Erythroblast (primary cell): Measurements from ENCODE around the gene HEATR5B.
"Not testable (repeated sequence)": the region's sequence is repeated elsewhere in the genome, so short reads cannot be mapped to it uniquely, and the experiment has no call there.

Source experiments
- DNase-seq, 2 experiments: peaks; one replicate each; lab custom pipeline; 2025; lab: John Stamatoyannopoulos, UW
- GATA1 ChIP-seq: IDR thresholded peaks from 2 replicates; pipeline ENCODE4 v1.6.1; 2011; ENCODE audit warnings: low read depth, mild to moderate bottlenecking, control low read depth, low read length, moderate library complexity
- POLR2A ChIP-seq: IDR thresholded peaks from 2 replicates; pipeline ENCODE4 v1.6.1; 2011; ENCODE audit warnings: mild to moderate bottlenecking, low read length

The HEATR5B gene

DNA sequence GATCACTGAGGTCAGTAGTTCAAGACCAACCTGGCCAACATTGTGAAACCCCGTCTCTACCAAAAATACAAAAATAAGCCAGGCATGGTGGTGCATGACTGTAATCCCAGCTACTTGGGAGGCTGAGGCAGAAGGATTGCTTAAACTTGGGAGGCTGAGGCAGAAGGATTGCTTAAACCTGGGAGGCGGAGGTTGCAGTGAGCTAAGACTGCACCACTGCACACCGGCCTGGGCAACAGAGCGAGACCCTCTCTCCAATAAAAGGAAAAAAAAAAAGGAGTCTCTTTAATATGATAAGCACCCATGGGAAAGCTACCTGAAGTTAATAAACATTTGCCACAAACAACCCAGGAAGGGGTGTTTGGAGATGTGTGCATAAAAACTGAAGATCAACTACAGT, 120.4 kb downstream of the HEATR5B start:
- DNase-seq: no peak
- no peak for TF ChIP-seq POLR2A
- TF ChIP-seq GATA1: no peak

DNA sequence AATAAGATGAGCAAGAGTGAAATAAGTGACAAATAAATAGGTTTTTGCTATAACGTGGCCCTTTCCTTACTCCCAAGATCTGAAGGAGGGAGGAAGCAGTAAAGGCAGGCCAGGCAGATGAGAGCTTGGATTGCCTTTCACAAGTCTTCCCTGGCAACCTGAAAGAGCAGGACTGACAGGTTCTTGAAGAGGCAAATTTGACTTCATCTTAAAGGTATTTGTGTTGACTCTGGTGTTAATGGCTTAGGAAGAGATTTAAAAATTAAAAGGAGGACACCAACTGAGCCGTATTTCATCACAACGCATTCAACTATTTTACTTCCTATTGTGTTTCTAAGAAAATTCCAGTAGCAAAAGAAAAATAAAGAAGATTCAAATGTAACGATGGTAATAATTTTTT, 121.1 kb downstream of the HEATR5B start:
- no peak for DNase-seq

DNA sequence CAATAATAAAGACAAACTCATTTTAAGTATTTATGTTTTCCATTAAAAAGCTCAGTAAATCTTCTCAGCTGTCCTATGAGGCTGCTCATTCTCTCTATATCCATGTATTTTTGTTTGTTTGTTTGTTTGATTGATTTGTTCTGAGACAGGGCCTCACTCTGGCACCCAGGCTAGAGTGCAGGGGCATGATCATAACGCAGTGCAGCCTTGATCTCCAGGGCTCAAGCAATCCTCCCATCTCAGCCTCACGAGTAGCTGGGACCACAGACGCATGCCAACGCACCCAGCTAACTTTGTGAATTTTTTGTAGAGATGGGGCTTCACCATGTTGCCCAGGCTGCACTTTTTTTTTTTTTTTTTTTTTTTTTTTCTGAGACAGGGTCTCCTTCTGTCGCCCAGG, 123.4 kb downstream of the HEATR5B start:
- no peak for TF ChIP-seq POLR2A
- no peak for TF ChIP-seq GATA1
- DNase-seq: no peak

More for the DNA sequence above, 121.1 kb downstream of the HEATR5B start:
- TF ChIP-seq POLR2A (no peak), GATA1 (no peak)

DNA sequence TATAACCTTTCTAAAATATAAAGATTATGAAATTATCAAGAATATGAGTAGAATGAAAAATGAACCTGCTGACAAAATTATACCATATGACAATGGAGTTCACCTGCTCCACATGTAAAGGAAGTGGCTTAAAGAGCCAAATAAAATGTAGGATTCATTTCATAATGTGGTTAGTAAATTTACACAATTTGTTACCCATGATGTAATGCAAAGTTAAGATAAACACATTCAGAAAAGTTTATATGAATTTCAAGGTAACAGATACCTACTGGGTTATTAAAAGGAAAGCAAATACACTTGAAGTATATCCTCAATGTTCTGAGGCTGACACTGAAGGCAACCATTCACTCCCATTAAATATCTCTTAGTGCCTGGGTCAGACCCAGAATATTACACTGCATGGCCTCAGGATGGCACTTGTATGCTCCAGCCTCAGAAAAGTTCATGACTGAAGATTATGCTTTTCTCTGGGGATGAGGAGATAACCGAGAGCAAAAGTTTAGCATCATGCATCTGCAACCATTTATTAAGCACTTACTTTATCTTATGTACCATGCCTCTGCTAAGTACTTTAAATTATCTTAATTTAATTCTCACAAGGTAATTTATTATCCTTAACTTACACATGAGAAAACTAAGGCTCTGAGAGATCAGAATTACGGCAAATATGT, 124.0 kb downstream of the HEATR5B start:
- no peak for TF ChIP-seq GATA1
- peak; percentile 40 to 47 for DNase-seq

DNA sequence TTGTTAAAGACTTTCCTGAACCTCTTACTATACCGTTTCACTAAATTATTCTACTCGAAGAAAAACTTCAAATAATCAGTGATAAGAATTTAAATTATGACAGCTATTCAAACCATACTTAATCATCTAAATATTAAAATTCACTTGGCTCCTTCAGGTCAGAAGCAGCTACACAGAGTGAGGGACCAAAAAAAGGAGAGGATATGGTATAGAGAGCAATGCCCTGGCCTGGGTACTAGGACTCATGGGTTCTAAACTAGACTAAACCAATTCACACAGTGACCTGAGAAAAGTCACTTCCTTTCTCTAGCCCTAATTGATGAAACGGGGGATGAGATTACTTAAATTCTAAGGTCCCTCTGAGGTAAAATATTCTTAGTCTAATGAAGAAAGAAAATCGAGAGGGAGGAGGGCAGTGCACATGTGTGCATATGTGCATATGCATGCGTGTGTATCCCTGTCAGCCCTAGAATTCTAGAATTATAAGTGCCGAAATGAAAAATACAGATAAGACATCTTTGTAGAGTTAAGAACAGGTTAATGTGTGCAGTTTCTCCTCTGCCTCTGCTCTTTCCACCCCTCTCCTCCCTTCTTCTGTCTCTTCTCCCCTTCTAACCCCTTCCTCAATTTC, 129.1 kb downstream of the HEATR5B start:
- no peak for DNase-seq
- no peak for TF ChIP-seq POLR2A
- no peak for TF ChIP-seq GATA1

DNA sequence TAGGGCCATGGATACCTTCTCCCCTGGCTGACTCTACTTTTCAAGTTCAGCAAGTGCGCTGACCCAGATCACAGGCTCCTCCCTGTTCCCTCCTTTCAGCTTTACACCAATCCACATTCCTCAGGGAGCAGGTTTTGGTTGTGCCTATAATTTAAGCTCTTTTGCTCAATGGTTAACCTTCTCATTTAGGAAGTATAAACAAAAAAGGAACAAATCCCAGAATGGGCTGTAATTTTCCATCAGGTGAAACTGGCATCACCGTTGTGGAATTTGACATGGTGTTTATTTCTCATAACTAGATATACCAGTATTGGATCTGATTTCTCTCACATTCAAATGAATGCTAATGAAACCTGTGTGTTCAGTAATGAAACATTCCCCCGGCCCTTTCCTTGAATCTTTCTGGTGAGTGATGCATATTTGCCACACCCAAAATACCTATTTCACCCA, 131.4 kb downstream of the HEATR5B start:
- TF ChIP-seq POLR2A: no peak
- no peak for TF ChIP-seq GATA1
- no peak for DNase-seq

DNA sequence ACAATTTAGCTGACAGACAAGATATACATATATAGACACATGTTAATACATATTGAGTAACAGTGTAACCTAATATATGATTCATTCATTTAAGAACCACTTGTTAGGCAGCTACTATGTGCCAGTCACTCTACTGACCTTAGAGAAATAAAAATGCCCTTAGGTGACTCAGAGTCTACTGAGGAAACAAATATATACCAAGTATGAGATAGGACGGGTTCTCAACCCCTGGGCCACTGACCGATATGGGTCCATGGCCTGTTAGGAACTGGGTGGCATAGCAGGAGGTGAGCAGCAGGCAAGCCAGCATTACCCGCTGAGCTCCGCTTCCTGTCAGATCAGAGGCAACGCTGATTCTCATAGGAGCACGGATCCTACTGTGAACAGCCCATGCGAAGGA, 132.6 kb downstream of the HEATR5B start:
- DNase-seq: no peak
- no peak for TF ChIP-seq POLR2A
- no peak for TF ChIP-seq GATA1

DNA sequence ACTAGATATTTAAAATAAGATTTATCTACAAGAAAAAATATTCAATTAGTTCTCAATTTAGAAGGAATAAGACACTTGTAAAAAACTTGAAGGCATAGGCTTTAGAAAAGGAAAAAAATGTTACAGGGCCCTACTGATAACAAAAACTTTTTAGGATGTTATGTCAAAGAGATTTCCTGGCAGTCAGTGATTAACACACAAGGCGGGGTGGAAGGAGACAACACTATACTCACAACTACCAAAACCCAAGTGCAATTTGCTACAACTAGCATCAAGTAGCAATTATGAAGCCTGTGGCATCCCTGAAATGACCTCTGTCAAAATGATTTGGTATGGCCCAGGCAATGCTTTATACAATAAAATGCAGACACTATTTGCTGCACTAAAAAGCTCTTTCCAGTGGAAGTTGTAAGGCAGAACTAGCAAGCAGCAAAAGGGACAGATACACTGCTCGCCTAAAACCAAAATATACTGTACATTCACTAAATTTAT, 133.1 kb downstream of the HEATR5B start:
- no peak for DNase-seq
- no peak for TF ChIP-seq GATA1
- TF ChIP-seq POLR2A: no peak

DNA sequence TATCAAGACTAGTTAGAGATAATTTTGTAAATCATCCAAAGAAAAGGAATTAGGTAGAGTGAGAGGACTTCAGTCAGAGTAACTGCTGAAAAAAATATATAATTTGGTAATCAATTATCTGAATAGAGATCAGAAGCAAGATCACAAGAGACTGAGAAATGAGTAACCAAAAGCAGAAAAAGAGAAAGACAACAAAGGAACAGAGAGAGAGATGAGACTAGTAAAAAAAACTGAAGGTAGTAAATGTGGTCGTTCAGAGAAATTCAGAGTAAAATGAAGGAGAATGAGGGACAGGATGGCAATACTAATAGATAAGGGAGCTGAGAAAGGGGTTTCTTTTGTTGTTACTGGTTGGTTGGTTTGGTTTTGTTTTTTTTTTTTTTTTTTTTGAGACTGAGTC, 134.3 kb downstream of the HEATR5B start:
- TF ChIP-seq POLR2A: no peak
- no peak for TF ChIP-seq GATA1
- no peak for DNase-seq

DNA sequence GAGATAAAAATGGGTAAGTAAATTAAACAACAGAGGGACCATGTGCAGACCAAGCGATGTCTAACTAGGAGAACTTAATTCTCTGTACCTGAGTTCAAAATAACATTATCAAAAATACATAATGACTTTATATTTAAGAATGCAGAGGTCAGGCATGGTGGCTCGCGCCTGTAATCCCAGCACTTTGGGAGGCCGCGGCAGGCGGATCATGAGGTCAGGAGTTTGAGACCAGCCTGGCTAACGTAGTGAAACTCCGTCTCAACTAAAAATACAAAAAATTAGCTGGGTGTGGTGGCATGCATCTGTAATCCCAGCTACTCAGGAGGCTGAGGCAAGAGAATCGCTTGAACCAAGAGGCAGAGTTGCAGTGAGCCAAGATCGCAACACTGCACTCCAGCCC, 138.9 kb downstream of the HEATR5B start:
- not testable (repeated sequence) for DNase-seq

DNA sequence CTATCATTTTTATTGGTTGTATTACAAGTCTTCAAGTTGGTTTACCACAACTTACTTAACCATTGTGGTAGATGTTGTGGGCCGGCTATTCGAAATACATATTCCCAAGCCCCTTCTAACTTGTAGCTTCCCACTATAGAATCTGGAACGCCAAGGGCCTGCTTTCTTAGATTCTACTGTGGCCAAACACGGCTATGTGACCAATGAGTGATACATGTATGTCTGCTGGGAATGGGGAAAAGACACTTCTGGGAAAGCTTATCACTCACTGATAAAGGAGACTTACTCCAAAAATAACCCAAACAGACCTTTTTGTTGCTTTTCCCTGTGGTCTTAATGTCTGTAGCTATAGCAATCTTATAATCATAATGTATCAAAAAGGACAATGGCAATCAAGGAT, 142.3 kb downstream of the HEATR5B start:
- TF ChIP-seq POLR2A (no peak), GATA1 (no peak)

DNA sequence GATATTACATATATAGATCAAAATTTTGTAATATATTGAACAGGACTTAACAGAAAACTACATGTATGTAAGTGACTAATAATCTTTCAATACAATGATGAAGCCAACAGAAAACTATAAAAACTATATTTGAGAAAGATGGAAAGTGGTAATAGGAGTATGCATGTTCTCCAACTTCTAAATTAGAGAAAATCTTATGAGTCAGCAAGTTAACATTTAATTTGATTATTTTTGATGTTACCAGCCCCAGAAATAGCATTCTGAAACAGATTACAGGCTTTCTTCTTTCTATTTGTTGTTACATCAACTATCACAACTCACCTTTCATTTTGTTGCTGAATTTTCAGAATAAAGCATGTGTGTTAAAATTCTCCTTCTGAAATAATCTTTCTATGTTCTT, 147.6 kb downstream of the HEATR5B start:
- not testable (repeated sequence) for DNase-seq

More for the DNA sequence above, 142.3 kb downstream of the HEATR5B start:
- DNase-seq: no peak

DNA sequence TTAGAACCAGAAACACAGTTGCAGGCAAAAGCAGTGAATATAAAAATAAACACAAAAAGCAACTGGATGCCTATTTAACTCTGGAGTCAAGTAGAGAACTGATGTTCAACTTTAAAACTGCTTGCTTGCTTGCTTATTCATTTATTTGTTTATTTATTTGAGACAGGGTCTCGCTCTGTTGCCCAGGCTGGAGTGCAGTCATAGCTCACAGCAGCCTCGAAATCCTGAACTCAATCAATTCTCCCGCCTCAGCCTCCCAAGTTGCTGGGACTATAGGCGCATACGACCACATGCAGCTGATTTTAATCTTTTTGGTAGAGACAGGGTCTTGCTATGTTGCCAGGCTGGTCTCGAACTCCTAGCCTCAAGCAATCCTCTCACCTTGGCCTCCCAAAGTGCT, 152.5 kb downstream of the HEATR5B start:
- DNase-seq: not testable (repeated sequence)
